ENCODE measurements around the gene GART. TPM values are rescaled to one million over a fixed set of nuclear protein-coding genes. Genes with fewer than 3 reads are reported as not detected.
"Not testable (repeated sequence)": the region's sequence is repeated elsewhere in the genome, so short reads cannot be mapped to it uniquely, and the experiment has no call there.

The GART gene
- total RNA-seq, 2 experiments from 2014 or later, result 123 to 124 TPM

DNA sequence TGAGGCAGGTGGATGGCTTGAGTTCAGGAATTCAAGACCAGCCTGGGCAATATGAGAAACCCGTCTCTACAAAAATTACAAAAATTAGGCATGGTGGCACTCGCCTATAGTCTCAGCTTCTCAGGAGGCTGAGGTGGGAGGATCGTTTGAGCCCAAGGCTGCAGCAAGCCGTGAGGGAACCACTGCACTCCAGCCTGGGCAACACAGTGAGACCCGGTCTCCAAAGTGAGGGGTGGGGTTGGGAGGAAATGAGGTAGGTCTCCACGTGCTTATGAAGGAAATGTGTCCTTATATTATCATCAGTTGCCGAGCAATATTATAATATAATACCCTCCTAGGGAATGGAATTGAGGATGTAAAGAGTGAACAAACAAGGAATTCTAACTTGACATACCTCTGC, 64.9 kb downstream of the GART start:
- Mint-ChIP-seq H3K27me3 (no peaks in the 10 kb centered on the region), H3K27ac (no peak overlapping the region), H3K36me3 (ENCODE audit: low read depth) (no peaks in the 10 kb centered on the region), H3K9me3 (no peaks in the 10 kb centered on the region), H3K4me3 (no peak overlapping the region), H3K4me1 (peaks cover 25% of the 10 kb centered on the region)
- POLR2A ChIA-PET, result interaction anchor here (0.7 kb wide), 1 partner anchor 844 kb away, joined by 6 read pairs; no protein-coding TSS in a partner anchor
- no peak for DNase-seq
- CTCF ChIA-PET, result no interaction called here

DNA sequence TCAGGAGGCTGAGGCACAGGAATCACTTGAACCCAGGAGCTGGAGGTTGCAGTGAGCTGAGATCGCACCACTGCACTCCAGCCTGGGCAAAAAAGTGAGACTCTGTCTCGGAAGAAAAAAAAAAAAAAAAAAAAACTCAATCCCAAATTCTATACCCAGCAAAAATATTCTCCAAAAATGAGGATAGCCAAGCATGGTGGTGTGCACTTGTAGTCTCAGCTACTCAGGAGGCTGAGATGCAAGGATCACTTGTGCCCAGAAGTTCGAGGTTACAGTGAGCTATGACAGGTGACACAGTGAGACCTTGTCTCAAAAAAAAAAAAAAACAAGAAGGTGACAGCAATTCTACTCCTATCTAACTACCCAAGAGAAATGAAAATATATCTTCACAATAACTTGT, 68.6 kb downstream of the GART start:
- H3K27ac Mint-ChIP-seq, result no peak overlapping the region
- no peaks in the 10 kb centered on the region for H3K9me3 Mint-ChIP-seq
- no peaks in the 10 kb centered on the region for H3K27me3 Mint-ChIP-seq
- no peak for DNase-seq
- ChIA-PET CTCF (interaction anchor here (0.6 to 0.8 kb wide), 3 partner anchors 35 to 71 kb away, joined by 3 to 4 read pairs (median 3); no protein-coding TSS in a partner anchor), POLR2A (no interaction called here)
- no peak overlapping the region for H3K4me3 Mint-ChIP-seq
- H3K36me3 Mint-ChIP-seq (ENCODE audit: low read depth), result no peaks in the 10 kb centered on the region
- H3K4me1 Mint-ChIP-seq, result peaks cover 9% of the 10 kb centered on the region

DNA sequence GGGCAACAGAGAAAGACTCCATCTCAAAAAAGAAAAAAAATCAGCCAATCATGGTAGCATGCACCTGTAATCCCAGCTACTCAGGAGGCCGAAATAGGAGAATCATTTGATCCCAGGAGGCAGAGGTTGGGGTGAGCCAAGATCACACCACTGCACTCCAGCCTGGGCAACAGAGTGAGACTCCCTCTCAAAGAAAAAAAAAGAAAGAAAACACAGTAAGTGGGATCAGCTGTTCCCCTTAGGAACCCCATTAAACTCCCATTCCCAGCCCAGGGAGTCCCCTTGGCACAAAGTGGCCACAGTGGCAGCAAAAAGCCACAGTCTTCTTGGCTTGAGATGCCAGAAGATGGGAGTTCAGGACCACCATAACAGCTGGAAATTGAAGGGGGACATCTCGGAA, 71.2 kb downstream of the GART start:
- DNase-seq, result no peak
- Mint-ChIP-seq H3K27me3 (no peaks in the 10 kb centered on the region), H3K9me3 (no peaks in the 10 kb centered on the region), H3K4me3 (no peak overlapping the region), H3K4me1 (no peaks in the 10 kb centered on the region), H3K36me3 (ENCODE audit: low read depth) (no peaks in the 10 kb centered on the region), H3K27ac (no peak overlapping the region)
- POLR2A ChIA-PET, result interaction anchor here (0.6 kb wide), 1 partner anchor 232 kb away, joined by 5 read pairs; no protein-coding TSS in a partner anchor
- CTCF ChIA-PET, result interaction anchor here (0.6 kb wide), 1 partner anchor 89 kb away, joined by 3 read pairs; no protein-coding TSS in a partner anchor

DNA sequence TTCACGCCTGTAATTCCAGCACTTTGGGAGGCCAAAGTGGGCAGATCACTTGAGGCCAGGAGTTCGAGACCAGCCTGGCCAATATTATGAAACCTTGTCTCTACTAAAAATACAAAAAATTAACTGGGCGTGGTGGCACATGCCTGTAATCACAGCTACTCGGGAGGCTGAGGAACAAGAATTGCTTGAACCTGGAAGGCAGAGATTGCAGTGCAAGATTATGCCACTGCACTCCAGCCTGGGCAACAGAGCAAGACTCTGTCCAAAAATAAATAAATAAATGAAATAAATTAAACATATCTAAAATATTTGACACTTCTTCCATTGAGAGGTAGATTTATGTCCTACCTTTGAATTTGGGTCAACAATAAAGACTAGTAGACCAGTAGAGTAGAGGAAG, 72.7 kb downstream of the GART start:
- H3K27me3 Mint-ChIP-seq; H3K4me3 Mint-ChIP-seq; DNase-seq; H3K36me3 Mint-ChIP-seq (ENCODE audit: low read depth); POLR2A ChIA-PET; H3K27ac Mint-ChIP-seq; H3K9me3 Mint-ChIP-seq; H3K4me1 Mint-ChIP-seq; CTCF ChIA-PET: not testable (repeated sequence)

DNA sequence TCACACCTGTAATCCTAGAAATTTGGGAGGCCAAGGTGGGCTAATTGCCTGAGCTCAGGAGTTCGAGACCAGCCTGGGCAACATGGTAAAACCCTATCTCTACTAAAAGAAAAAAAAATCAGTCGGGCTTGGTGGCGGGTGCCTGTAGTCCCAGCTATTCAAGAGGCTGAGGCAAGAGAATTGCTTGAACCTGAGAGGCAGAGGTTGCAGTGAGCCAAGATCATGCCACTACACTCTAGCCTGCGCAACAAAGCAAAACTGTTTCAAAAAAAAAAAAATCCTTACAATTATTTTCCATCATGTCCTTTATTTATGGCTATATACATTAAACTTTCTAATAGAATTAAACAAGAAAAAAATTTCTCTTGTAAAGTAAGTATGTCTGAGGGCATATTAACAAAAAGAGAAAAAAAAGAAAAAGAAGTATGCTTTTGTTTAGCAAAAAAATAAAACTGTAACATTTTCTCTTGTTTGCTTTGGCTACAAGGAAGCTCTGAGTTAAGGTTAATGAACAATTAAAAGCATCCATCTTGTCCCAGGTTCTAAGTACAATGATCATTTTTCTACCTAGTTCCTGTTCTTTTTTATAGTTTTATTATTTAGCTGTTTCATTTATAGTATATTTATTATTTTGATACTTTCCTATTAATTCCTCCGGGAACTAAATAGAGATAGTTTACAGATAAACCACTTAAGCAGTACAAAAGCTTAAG, 80.2 kb downstream of the GART start:
- no peak overlapping the region for H3K27ac Mint-ChIP-seq
- no peak for DNase-seq
- H3K27me3 Mint-ChIP-seq, result no peaks in the 10 kb centered on the region
- no peaks in the 10 kb centered on the region for H3K4me1 Mint-ChIP-seq
- POLR2A ChIA-PET, result no interaction called here
- H3K36me3 Mint-ChIP-seq (ENCODE audit: low read depth), result peaks cover 5% of the 10 kb centered on the region
- CTCF ChIA-PET, result interaction anchor here (0.7 to 2.0 kb wide), 2 partner anchors 17 to 32 kb away, joined by 3 to 9 read pairs; no protein-coding TSS in a partner anchor
- no peaks in the 10 kb centered on the region for H3K9me3 Mint-ChIP-seq
- no peak overlapping the region for H3K4me3 Mint-ChIP-seq

DNA sequence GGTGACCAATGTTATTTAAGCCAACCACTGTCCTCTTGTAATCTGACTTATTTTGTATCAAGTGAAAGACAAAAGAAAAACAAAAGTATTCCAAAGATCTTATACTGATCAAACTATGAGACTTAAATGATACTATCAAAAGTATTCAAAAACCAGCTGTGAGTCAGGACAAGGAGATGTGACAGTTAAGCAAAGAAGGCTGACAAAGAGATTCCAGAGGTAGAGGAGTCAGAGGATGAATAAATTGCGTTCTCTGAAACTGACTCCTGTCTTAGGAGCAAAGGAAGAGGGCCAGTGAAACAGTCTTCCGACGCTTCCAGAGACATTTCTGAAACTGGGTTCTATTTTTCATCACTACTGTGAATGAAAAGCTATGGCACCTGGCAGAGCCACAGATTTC, 83.1 kb downstream of the GART start:
- CTCF ChIA-PET, result interaction anchor here (0.7 to 1.4 kb wide), 2 partner anchors 9 to 30 kb away, joined by 3 read pairs; no protein-coding TSS in a partner anchor
- peaks cover 5% of the 10 kb centered on the region for H3K36me3 Mint-ChIP-seq (ENCODE audit: low read depth)

DNA sequence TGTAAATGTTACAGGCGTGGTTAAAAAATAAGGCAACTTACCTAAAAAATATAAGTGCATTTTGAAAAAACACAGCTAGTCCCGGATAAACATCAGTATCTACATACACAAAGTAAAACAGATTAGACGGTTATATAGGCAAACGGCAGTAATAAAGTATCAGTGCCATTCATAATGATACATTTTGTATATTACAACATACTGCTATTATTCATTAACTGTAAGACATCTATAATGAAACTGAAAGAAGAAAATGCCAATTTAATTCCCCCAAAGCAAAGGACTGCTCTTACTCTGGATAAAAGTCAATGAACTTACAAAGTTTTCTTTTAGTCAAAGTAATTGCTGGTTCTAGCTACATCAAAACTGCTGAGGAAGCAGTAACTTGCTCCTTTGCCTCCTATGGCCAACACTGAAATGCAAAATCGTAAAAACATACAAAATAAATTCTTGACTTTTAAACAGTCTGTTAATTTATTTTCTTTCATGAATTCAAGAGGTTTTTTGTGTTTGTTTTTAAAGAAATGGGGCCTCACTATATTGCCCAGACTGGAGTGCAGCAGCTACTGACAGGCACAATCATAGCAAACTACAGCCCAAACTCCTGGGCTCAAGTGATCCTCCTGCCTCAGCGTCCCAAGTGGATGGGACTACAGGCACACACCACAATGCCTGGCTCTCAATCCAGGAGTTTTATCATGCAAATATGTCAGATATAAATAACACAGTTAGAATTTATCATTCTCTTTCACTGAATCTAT, 86.1 kb downstream of the GART start:
- Mint-ChIP-seq H3K4me3 (no peak overlapping the region), H3K9me3 (no peaks in the 10 kb centered on the region), H3K27me3 (no peaks in the 10 kb centered on the region), H3K4me1 (no peaks in the 10 kb centered on the region), H3K27ac (no peak overlapping the region), H3K36me3 (ENCODE audit: low read depth) (peaks cover 11% of the 10 kb centered on the region)
- CTCF ChIA-PET, result interaction anchor here (1.9 kb wide), 1 partner anchor 24 kb away, joined by 5 read pairs; the partner anchor contains the start of gene TMEM50B
- DNase-seq, result no peak
- POLR2A ChIA-PET, result no interaction called here

More for the DNA sequence above, 83.1 kb downstream of the GART start:
- H3K9me3 Mint-ChIP-seq, result no peaks in the 10 kb centered on the region
- H3K27me3 Mint-ChIP-seq, result no peaks in the 10 kb centered on the region
- H3K27ac Mint-ChIP-seq, result no peak overlapping the region
- H3K4me1 Mint-ChIP-seq, result no peaks in the 10 kb centered on the region
- DNase-seq, result no peak
- H3K4me3 Mint-ChIP-seq, result no peak overlapping the region
- POLR2A ChIA-PET, result interaction anchor here (0.6 kb wide), 1 partner anchor 47 kb away, joined by 16 read pairs; no protein-coding TSS in a partner anchor

Other genes with a start within 250 kb of the GART start
- 10 to 100 TPM; 37.6 to 40.9 TPM for gene IFNAR1, start 217.1 kb downstream of the GART start, total RNA-seq
- 10 to 100 TPM; 11.3 to 11.8 TPM for gene IFNGR2, start 138.7 kb downstream of the GART start, total RNA-seq
- 10 to 100 TPM; 33.5 to 34.4 TPM for gene TMEM50B, start 62.1 kb downstream of the GART start, total RNA-seq
- under 1 TPM; 0.40 to 0.58 TPM for gene DNAJC28, start 50.4 kb downstream of the GART start, total RNA-seq
- gene SON, start 921 bp upstream of the GART start, total RNA-seq, result 100 to 1,000 TPM; 310 to 322 TPM
- gene DONSON, start 46.6 kb upstream of the GART start, total RNA-seq, result 10 to 100 TPM; 39.6 to 41.5 TPM
- 10 to 100 TPM; 34.5 to 38.4 TPM for gene CRYZL1, start 99.6 kb upstream of the GART start, total RNA-seq
- 1 to 10 TPM; 3.0 to 3.3 TPM for gene ITSN1, start 100.4 kb upstream of the GART start, total RNA-seq